GM10248 (cell line): ENCODE results near the gene WFDC8.
"Not testable (repeated sequence)": the region's sequence is repeated elsewhere in the genome, so short reads cannot be mapped to it uniquely, and the experiment has no call there.

Experiments used
- CTCF ChIA-PET: fragments of 300-600 bp; sonication (Branson Sonifier 250); formaldehyde crosslinking; extraction: SDS; loops from one replicate; lab custom pipeline; 2021; ENCODE audit warnings: antibody characterized with exemption; lab: Yijun Ruan, JAX
- POLR2A ChIA-PET: fragments of 350-650 bp; sonication (Branson Sonifier 250); formaldehyde crosslinking; extraction: SDS; loops from one replicate; lab custom pipeline; 2020; ENCODE audit warnings: antibody characterized with exemption; lab: Yijun Ruan, JAX
- DNase-seq: peaks from one replicate; pipeline ENCODE4 v3.0.0; 2012; ENCODE audit errors: extremely low spot score
- TF ChIP-seq, protein P1 (sequence below): IDR thresholded peaks from 2 replicates; pipeline ENCODE4 v1.5.1; 2012; ENCODE audit warnings: mild to moderate bottlenecking, low read depth; ENCODE audit errors: extremely low read depth, missing control alignments, control extremely low read depth

WFDC8 gene

GRCh38 chr20:45595235-45595634 is 16.2 kb upstream of the WFDC8 start:
- TF ChIP-seq, protein P1, sequence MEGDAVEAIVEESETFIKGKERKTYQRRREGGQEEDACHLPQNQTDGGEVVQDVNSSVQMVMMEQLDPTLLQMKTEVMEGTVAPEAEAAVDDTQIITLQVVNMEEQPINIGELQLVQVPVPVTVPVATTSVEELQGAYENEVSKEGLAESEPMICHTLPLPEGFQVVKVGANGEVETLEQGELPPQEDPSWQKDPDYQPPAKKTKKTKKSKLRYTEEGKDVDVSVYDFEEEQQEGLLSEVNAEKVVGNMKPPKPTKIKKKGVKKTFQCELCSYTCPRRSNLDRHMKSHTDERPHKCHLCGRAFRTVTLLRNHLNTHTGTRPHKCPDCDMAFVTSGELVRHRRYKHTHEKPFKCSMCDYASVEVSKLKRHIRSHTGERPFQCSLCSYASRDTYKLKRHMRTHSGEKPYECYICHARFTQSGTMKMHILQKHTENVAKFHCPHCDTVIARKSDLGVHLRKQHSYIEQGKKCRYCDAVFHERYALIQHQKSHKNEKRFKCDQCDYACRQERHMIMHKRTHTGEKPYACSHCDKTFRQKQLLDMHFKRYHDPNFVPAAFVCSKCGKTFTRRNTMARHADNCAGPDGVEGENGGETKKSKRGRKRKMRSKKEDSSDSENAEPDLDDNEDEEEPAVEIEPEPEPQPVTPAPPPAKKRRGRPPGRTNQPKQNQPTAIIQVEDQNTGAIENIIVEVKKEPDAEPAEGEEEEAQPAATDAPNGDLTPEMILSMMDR = no peak
- POLR2A ChIA-PET = no interaction called here
- CTCF ChIA-PET = interaction anchor here (1.5 to 3.8 kb wide), 2 partner anchors 31 to 176 kb away, joined by 3 to 34 read pairs; no protein-coding TSS in a partner anchor
- no peak for DNase-seq

DNA sequence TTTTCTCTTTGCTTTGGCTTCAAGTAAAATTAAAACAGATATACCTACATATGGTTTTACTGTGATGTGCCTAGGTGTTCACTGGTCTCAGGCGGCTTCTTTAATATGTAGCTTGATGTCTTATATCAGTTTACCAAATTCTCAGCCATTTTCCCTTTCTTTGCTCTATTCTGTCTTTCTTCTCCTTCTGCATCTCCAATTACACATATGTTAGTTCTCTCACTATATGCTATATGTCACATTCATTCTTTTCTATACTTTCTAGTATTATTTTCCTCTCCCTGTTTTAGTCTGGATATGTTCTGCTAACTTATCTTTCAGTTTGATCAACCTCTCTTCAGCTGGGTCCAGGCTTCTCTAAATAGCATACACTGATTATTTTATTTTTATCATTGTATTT is 14.4 kb upstream of the WFDC8 start:
- TF ChIP-seq, protein P1 = no peak
- ChIA-PET CTCF (interaction anchor here (3.8 kb wide), 1 partner anchor 178 kb away, joined by 34 read pairs; no protein-coding TSS in a partner anchor), POLR2A (no interaction called here)
- no peak for DNase-seq

DNA sequence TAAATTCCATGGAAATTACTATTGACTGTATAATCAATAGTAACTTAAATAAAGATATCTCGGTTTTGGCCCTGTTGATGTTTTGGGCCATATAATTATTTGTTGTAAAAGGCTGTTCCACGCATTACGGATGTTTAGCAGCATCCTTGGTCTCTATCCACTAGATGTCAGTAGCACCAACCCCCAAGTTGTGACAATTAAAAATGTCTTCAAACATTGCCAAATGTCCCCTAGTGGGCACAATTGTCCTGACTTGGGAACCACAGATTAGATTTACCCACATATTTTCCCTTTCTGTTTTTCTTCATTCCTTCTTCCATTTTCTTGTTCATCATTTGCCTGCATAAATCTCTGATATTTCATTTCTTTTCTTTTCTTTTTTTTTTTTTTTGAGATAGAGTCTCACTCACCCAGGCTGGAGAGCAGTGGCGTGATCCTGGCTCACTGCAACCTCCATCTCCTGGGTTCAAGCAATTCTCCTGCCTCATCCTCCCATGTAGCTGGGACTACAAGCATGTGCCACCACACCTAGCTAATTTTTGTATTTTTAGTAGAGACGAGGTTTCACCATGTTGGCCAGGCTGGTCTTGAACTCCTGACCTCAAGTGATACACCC is 13.6 kb upstream of the WFDC8 start:
- peak; percentile 27 for DNase-seq
- POLR2A ChIA-PET = no interaction called here
- TF ChIP-seq, protein P1 = peak; percentile 51
- CTCF ChIA-PET = interaction anchor here (3.8 kb wide), 1 partner anchor 178 kb away, joined by 34 read pairs; no protein-coding TSS in a partner anchor

DNA sequence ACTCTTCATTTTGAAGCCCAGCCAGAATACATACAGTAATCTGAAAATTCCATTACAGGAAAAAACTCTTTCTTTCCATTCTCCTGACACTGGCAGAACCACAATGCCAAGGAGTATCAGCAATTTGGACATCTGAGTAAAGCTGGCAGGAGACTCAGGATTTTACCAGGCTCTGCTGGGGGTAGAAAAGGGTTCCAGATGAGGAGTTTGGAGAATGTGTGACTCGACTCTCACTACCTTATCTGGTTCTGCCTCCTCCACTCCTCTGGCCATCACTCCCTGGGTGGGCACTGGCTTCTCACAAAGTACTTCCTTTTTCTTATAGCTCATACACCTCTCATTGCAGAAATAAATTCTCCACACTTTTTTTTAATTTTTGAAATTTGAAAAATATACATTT is 10.6 kb upstream of the WFDC8 start:
- POLR2A ChIA-PET = no interaction called here

GRCh38 chr20:45588800-45589199 is 9.7 kb upstream of the WFDC8 start:
- POLR2A ChIA-PET = no interaction called here
- TF ChIP-seq, protein P1 = no peak
- DNase-seq = no peak
- CTCF ChIA-PET = interaction anchor here (0.9 to 1.0 kb wide), 2 partner anchors 9 to 41 kb away, joined by 3 to 4 read pairs; partner anchors contain the start of gene WFDC10A

More for the DNA sequence above, 10.6 kb upstream of the WFDC8 start:
- TF ChIP-seq, protein P1 = no peak
- DNase-seq = no peak
- CTCF ChIA-PET = interaction anchor here (0.9 to 1.0 kb wide), 2 partner anchors 9 to 40 kb away, joined by 3 to 4 read pairs; partner anchors contain the start of gene WFDC10A

GRCh38 chr20:45585986-45586385 is 6.9 kb upstream of the WFDC8 start:
- DNase-seq, CTCF ChIA-PET, POLR2A ChIA-PET: not testable (repeated sequence)

GRCh38 chr20:45584294-45584693 is 5.2 kb upstream of the WFDC8 start:
- POLR2A ChIA-PET, DNase-seq: not testable (repeated sequence)
- CTCF ChIA-PET = interaction anchor here (1.0 kb wide), 1 partner anchor 187 kb away, joined by 5 read pairs; no protein-coding TSS in a partner anchor
